Measurements from ENCODE around the gene PGLYRP1.
A peak's percentile ranks its signal among the peaks of the same experiment; 100 is the strongest.

Gene PGLYRP1

GRCh38 chr19:46031781-46032596 is 9.1 kb upstream of the PGLYRP1 start:
- no peak for DNase-seq

- no peak for DNase-seq
These were observed 8.1 kb upstream of the PGLYRP1 start for GRCh38 chr19:46030812-46031550.

- DNase-seq, result no peak
These were observed 3.0 kb upstream of the PGLYRP1 start for GRCh38 chr19:46025835-46026234.

- no peak for DNase-seq
These were observed 492 bp upstream of the PGLYRP1 start for GRCh38 chr19:46023311-46023779.

- DNase-seq, result no peak
These were observed 807 bp downstream of the PGLYRP1 start for GRCh38 chr19:46022061-46022430.

GRCh38 chr19:46021531-46022041 is 1.3 kb downstream of the PGLYRP1 start:
- no peak for DNase-seq

- no peak for DNase-seq
These were observed 2.1 kb downstream of the PGLYRP1 start for GRCh38 chr19:46020819-46021125.

- no peak for DNase-seq
These were observed 3.6 kb downstream of the PGLYRP1 start for GRCh38 chr19:46019270-46019669.

- no peak for DNase-seq
These were observed 4.1 kb downstream of the PGLYRP1 start for GRCh38 chr19:46018729-46019251.

GRCh38 chr19:46017874-46018675 is 4.8 kb downstream of the PGLYRP1 start:
- no peak for DNase-seq

GRCh38 chr19:46017095-46017429 is 5.8 kb downstream of the PGLYRP1 start:
- DNase-seq, result no peak

GRCh38 chr19:46016426-46017094 is 6.3 kb downstream of the PGLYRP1 start:
- DNase-seq, result peak; percentile 69

GRCh38 chr19:46015687-46016425 is 7.0 kb downstream of the PGLYRP1 start:
- DNase-seq, result no peak

- no peak for DNase-seq
These were observed 7.7 kb downstream of the PGLYRP1 start for GRCh38 chr19:46014941-46015686.

- DNase-seq, result no peak
These were observed 8.3 kb downstream of the PGLYRP1 start for GRCh38 chr19:46014534-46014933.

- peak; percentile 6 for DNase-seq
These were observed 13.0 kb downstream of the PGLYRP1 start for GRCh38 chr19:46009530-46010510.

- no peak for DNase-seq
These were observed 16.4 kb downstream of the PGLYRP1 start for GRCh38 chr19:46006411-46006810.

- DNase-seq, result no peak
These were observed 20.1 kb downstream of the PGLYRP1 start for GRCh38 chr19:46002678-46003275.

GRCh38 chr19:46000491-46001246 is 22.2 kb downstream of the PGLYRP1 start:
- no peak for DNase-seq
